Measurements from ENCODE around the gene REEP1. TPM values are rescaled to one million over a fixed set of nuclear protein-coding genes. Genes with fewer than 3 reads are reported as not detected.

Gene REEP1
- total RNA-seq, 1 experiment from 2014 or later = 3.6 TPM

DNA sequence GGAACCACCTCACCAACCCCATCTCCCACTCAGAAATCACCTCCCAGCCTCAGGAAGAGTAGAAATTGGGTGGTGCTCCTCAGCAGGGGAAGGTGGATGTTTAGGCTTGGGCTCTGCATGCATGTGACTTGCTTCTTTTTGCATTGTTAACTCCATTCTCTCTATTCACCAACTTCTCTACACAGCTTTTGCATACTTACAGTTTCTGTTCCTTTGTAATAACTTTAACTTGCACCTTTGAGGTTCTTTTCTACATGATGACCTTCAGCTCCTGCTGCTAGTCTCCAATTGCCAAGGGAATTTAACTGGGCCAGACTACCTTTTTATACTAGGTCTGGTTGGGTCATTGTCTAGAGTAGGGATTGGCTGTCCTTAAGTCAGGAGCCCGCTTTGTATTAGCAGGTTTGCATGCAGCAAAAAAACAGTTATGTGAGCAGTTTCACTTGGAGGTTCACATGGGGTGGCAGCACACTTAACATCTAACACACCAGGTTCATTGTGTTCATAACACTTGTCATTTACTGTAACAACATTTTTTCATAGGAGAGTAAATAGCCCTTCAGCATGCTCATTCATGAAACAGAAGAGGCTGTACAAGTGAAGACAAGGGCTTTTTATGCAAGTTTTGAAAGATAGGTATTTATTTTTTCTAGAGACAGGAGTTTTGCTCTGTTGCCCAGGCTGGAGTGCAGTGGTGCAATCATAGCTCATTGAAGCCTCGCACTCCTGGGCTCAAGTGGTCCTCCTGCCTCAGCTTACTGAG, 126.2 kb downstream of the REEP1 start:
- POLR2A ChIA-PET (ENCODE audit: low non-redundant PET) = no interaction called here
- intact Hi-C loops (cut with micrococcal nuclease; ENCODE audit: unreplicated experiment) = no loop called here
- TF ChIP-seq EZH2 (IDR thresholded peaks at IDR 0.05; ENCODE audit: borderline replicate concordance, low read depth, low read length, poor library complexity, severe bottlenecking) = no peak
- TF ChIP-seq, protein P1, sequence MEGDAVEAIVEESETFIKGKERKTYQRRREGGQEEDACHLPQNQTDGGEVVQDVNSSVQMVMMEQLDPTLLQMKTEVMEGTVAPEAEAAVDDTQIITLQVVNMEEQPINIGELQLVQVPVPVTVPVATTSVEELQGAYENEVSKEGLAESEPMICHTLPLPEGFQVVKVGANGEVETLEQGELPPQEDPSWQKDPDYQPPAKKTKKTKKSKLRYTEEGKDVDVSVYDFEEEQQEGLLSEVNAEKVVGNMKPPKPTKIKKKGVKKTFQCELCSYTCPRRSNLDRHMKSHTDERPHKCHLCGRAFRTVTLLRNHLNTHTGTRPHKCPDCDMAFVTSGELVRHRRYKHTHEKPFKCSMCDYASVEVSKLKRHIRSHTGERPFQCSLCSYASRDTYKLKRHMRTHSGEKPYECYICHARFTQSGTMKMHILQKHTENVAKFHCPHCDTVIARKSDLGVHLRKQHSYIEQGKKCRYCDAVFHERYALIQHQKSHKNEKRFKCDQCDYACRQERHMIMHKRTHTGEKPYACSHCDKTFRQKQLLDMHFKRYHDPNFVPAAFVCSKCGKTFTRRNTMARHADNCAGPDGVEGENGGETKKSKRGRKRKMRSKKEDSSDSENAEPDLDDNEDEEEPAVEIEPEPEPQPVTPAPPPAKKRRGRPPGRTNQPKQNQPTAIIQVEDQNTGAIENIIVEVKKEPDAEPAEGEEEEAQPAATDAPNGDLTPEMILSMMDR (conservative IDR thresholded peaks at IDR 0.05; ENCODE audit: low read depth, low read length) = no peak

DNA sequence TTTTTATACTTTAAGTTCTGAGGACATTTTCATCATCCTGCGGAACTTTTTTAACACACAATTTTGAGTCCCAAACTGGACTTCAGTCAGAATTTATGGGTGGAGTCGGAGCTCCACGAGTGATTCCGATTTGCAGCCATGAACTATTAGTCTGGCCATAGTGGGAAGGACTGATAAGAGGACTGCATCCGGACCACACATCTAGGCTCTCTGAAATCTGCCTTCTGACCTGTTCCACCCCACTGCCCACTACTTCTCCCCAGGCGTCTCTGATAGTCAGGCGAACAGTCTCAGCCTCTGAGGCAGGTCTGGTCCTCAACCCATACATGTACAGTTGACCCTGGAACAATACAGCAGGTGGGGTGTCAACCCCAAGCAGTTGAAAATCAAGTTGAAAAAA, 133.0 kb downstream of the REEP1 start:
- Histone ChIP-seq H3K9me3 (ENCODE audit: low read depth, low read length, poor library complexity, severe bottlenecking) (no peaks in the 10 kb centered on the region), H3K27me3 (replicated peaks; ENCODE audit: insufficient read depth, low read depth, low read length, poor library complexity) (no peaks in the 10 kb centered on the region), H3K4me3 (ENCODE audit: low read depth, low read length, poor library complexity, severe bottlenecking) (no peak overlapping the region), H3K4me1 (ENCODE audit: insufficient read depth, low read length, poor library complexity, severe bottlenecking) (peaks cover 4% of the 10 kb centered on the region), H3K27ac (ENCODE audit: low read depth, low read length, poor library complexity, severe bottlenecking) (no peak overlapping the region), H3K36me3 (ENCODE audit: insufficient read depth, low read length, poor library complexity, severe bottlenecking) (peaks cover 39% of the 10 kb centered on the region)
- no TSS peak for BruUV-seq (replicated peaks)
- CTCF ChIA-PET = no interaction called here
- intact Hi-C loops (cut with micrococcal nuclease; ENCODE audit: unreplicated experiment) = no loop called here
- no peak for TF ChIP-seq EZH2 (IDR thresholded peaks at IDR 0.05; ENCODE audit: borderline replicate concordance, low read depth, low read length, poor library complexity, severe bottlenecking)
- TF ChIP-seq, protein P1 (conservative IDR thresholded peaks at IDR 0.05; ENCODE audit: low read depth, low read length) = no peak
- POLR2A ChIA-PET (ENCODE audit: low non-redundant PET) = no interaction called here
- DNase-seq (ENCODE audit: low spot score) = no peak

More for the DNA sequence above, 126.2 kb downstream of the REEP1 start:
- DNase-seq (ENCODE audit: low spot score) = no peak
- CTCF ChIA-PET = no interaction called here
- BruUV-seq (replicated peaks) = no TSS peak
- H3K36me3 ChIP-seq (ENCODE audit: insufficient read depth, low read length, poor library complexity, severe bottlenecking) = peaks cover 76% of the 10 kb centered on the region
- H3K9me3 ChIP-seq (ENCODE audit: low read depth, low read length, poor library complexity, severe bottlenecking) = no peaks in the 10 kb centered on the region
- no peak overlapping the region for H3K27ac ChIP-seq (ENCODE audit: low read depth, low read length, poor library complexity, severe bottlenecking)
- H3K4me1 ChIP-seq (ENCODE audit: insufficient read depth, low read length, poor library complexity, severe bottlenecking) = peaks cover 1% of the 10 kb centered on the region
- H3K27me3 ChIP-seq (replicated peaks; ENCODE audit: insufficient read depth, low read depth, low read length, poor library complexity) = no peaks in the 10 kb centered on the region
- no peak overlapping the region for H3K4me3 ChIP-seq (ENCODE audit: low read depth, low read length, poor library complexity, severe bottlenecking)

DNA sequence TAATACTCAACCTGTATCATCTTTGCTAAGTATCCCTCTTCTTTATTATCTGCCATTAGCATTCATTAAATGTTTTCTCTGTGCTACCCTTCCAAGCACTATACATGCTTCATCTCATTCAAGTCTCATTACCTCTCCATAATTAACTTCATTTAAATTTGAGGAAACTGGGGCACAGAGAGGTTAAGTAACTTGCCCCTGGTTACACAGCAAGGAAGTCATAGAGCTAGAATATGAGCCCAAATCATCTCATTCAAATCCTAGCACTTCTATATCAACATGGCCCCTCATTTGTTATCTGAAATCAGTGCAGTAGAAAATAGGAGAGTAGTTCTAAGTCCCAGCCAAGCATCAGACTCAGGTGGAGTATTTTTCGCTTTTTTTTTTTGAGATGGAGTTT, 133.8 kb downstream of the REEP1 start:
- Histone ChIP-seq H3K4me1 (ENCODE audit: insufficient read depth, low read length, poor library complexity, severe bottlenecking) (peaks cover 4% of the 10 kb centered on the region), H3K27ac (ENCODE audit: low read depth, low read length, poor library complexity, severe bottlenecking) (no peak overlapping the region), H3K9me3 (ENCODE audit: low read depth, low read length, poor library complexity, severe bottlenecking) (no peaks in the 10 kb centered on the region), H3K36me3 (ENCODE audit: insufficient read depth, low read length, poor library complexity, severe bottlenecking) (peaks cover 31% of the 10 kb centered on the region), H3K4me3 (ENCODE audit: low read depth, low read length, poor library complexity, severe bottlenecking) (no peak overlapping the region), H3K27me3 (replicated peaks; ENCODE audit: insufficient read depth, low read depth, low read length, poor library complexity) (no peaks in the 10 kb centered on the region)
- ChIA-PET POLR2A (ENCODE audit: low non-redundant PET) (no interaction called here), CTCF (no interaction called here)
- intact Hi-C loops (cut with micrococcal nuclease; ENCODE audit: unreplicated experiment) = no loop called here
- no peak for DNase-seq (ENCODE audit: low spot score)
- TF ChIP-seq, protein P1 (conservative IDR thresholded peaks at IDR 0.05; ENCODE audit: low read depth, low read length) = no peak
- TF ChIP-seq EZH2 (IDR thresholded peaks at IDR 0.05; ENCODE audit: borderline replicate concordance, low read depth, low read length, poor library complexity, severe bottlenecking) = no peak
- no TSS peak for BruUV-seq (replicated peaks)
